Stimulated activated CD4-positive, alpha-beta T cell treated with anti-CD3 and anti-CD28 coated beads, Interleukin-12 subunit alpha, Interleukin-12 subunit beta, amount 100 ng/mL, for 48 hours (primary cell): ENCODE measurements around the gene TRMT11.
"Not testable (repeated sequence)": the region's sequence is repeated elsewhere in the genome, so short reads cannot be mapped to it uniquely, and the experiment has no call there.

Source experiments
- DNase-seq, 3 donors: peaks; one replicate each; pipeline ENCODE4 v3.0.0-alpha.2; 2020; ENCODE audit warnings: low read depth in 2 of 3, low spot score in 1 of 3

TRMT11 gene

GRCh38 chr6:126041516-126041915 lies 55.2 kb downstream of the TRMT11 start:
- DNase-seq = no peak

DNA sequence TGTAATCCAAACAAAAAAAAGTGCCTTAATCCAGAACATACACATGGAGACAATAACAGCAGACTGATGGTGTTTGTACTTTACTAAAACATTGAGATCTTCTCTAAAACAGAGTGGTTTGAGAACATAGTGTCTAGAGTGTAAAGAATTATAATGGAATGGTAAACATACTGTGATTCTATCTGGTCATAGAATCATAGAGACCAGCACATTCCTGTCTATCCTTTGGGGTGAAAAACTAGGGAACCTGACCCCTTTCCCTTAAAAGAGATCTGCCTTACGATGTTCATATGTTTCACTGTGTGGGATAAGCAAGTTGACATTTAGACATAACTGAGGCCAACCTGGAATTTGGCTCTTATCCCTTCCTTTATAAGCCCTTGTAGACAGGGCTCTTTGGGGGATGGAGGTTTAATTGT lies 55.7 kb downstream of the TRMT11 start:
- DNase-seq = no peak

- DNase-seq = no peak
Measured at GRCh38 chr6:126047648-126048047, 61.3 kb downstream of the TRMT11 start.

DNA sequence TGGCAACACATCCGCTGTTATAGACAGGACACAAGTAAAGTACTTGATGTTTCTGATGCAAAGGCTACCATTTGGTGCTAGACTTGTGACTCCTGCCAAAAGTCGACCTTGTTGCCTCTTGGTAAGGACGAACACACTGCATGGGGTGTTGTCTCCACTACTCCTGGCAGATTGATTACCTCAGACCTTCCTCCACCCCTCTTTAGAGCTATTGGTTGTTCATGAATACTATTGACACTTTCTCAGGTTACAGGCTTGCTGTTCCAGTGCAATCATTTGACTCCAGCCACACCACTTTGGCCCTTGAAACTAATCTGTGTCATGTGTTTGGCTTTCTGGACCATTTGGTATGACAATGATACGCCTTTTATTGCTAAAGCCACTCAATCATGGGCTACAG lies 62.3 kb downstream of the TRMT11 start:
- no peak for DNase-seq

GRCh38 chr6:126050795-126051194 lies 64.5 kb downstream of the TRMT11 start:
- no peak for DNase-seq

DNA sequence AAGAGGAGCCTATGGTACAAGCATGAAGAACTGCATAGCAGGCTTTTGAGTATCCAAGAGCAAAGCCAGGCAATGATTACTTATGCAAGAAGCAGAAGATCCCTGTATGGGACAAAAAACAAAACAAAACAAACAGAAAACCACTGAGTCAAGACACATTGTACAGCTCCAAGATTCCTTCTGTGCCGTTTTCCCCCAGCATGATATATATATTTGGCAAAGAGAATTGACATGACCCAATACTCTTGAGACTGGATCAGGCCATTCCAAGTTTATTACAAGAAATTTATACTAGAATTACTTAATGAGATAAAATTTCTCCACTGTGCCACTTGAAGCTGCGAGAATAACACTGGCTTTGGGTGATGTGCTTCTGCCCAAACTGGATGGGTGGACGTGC lies 65.5 kb downstream of the TRMT11 start:
- DNase-seq = no peak

DNA sequence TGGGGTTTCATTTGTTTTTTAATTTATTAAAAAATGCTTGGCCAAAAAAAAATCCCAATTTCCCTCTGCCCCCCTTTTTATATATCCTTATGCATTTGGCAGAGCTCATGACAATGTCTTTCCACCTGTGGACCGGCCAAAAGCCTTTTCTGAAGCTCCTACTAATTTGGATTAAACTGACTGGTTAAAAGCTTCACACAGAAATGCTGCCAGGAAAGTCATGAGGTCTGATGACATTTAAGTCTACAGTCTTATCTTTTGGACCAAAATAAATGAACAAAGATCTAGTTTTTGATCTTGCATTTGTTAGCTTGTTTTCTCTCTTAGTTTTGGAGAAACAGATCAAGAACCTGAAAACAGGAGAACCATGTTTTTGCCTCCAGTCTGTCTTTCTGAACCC lies 66.1 kb downstream of the TRMT11 start:
- DNase-seq = no peak

- no peak for DNase-seq
Measured at GRCh38 chr6:126054258-126054702, 67.9 kb downstream of the TRMT11 start.

- no peak for DNase-seq
Measured at GRCh38 chr6:126054802-126055201, 68.5 kb downstream of the TRMT11 start.

- DNase-seq = no peak
Measured at GRCh38 chr6:126055449-126055848, 69.1 kb downstream of the TRMT11 start.

DNA sequence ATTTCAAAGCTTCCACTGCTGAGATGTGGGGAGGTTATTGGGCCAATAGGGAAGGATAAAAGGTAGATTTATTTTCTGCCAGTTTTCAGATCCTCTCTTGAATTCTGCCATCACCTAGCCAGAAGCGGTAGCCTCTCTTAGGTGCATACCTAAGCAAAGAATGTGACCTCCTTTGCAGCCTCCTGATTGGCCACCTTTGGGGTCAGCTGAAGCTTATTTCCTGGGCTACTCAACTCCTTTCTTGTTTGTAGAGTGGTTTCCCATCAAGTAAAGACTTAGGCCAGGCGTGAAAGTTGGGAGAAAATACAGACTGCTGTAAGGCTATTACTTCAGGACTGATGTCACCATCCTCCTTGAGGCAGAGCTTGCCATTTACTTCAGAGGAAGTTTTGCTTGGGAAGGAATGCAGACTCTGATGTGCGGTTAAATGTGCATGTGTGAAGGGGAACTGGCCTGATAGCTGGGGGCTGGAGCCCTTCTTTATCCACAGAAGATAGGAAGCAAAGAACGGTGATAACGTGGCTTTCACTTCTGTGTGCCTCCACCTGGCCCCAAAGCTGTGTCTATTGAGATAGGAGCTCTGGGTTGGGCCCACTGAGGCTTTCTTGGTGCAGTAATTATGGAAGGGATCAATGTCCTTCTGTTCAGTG lies 70.1 kb downstream of the TRMT11 start:
- DNase-seq = no peak

GRCh38 chr6:126058085-126058484 lies 71.7 kb downstream of the TRMT11 start:
- DNase-seq = not testable (repeated sequence)

- no peak for DNase-seq
Measured at GRCh38 chr6:126060400-126060799, 74.1 kb downstream of the TRMT11 start.

DNA sequence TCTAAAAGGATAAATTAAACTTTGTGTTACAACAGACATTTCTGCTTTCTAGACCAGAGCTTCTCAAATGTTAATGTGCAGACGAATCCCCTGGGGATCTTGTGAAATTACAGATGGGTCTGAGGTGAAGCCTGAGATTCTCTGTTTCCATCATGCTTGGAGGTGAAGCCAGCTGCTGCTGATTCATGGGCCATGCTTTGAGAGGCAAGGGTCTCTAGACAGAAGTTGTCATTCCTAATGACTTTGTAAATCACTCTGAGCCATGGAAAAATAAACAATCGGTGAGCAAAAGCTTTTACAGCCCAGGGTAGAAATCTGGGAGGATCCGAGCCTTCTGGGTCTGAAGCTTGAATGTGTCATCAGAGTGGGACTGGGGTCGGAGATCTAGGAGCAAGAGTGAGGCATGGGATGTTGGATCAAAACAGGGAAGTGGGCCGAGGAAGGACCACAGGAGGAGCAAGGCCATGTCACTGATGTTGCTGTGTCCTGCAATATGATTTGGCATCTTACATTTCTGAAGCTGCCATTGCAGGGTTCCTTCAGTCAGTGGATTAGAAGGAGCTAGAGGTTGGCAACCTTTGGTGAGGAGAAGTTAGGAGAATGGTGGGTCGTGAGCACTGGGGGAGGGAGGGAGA lies 77.3 kb downstream of the TRMT11 start:
- DNase-seq = no peak

GRCh38 chr6:126064257-126064747 lies 78.0 kb downstream of the TRMT11 start:
- DNase-seq = no peak

DNA sequence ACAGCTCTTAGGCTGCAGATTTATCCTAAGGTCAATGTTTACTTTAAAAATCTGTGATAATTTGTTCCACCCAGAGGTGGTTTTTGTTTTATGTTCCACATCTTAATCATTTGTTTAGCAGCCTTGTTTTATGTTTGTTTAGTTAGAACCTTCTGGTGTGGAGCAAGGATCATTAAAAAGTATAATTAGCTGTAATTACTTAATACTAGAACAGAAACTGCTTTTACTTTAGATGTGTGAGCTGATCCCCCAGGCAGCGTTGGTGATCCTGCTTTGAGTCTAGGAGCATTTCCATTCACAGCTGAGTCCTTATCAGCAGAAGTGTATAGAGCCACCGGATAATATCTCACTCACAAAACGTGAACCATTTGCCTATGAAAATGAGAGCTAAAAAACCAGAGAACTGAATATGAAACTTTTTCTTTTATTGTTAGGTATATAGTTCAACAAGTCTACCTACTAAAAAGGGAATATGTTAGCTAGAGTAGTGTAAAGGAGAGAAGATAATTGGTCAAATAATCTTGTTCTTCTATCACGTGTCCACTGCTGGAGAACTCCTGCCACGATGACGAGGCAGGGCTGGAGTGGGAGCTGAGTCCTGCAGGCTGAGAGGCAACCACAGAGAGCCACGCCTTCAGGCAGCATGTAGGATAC lies 78.5 kb downstream of the TRMT11 start:
- DNase-seq = no peak

DNA sequence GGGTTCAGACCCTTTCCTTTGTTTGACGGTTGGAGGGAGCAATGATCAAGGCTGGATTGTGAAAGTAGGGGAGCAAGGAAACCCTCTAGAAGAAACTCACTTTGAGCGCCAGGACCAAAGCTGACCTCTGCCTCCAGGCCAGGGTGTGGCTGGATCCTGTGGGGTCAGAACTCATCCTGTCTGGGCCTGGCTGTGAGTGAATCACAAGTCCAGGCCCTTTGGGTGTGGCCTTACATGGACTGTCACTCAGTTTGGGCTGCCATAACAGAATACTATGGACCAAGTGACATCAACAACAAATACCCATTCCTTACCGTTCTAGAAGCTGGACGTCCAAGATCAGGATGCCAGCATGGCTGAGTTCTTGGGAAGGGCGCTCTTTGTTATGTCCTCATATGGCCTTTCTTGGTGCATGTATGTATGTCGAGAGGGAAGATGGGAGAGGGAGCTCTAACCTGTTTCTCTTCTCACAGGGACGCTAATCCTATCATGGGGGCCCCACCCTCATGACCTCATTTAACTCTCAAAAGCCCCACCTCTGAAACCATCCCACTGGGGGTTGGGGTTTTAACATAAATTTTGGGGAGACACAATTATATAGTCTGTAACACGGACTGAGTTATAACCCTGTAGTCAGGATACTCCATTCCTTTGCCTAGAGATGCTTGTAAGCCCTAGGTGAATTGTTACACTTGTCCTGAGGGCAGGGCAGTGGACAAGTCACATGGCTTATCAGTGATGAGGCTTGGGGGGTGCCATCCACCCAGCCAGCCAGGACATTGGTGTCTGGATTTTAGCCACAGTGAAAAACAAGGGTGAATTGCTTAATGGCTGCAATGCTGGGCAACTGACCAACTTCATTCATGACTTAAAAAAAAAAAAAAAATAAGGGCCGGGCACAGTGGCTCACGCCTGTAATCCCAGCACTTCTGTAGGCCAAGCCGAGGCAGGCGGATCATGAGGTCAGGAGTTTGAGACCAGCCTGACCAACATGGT lies 80.0 kb downstream of the TRMT11 start:
- DNase-seq = no peak

- no peak for DNase-seq
Measured at GRCh38 chr6:126067073-126067472, 80.7 kb downstream of the TRMT11 start.

GRCh38 chr6:126069449-126069848 lies 83.1 kb downstream of the TRMT11 start:
- DNase-seq = no peak

DNA sequence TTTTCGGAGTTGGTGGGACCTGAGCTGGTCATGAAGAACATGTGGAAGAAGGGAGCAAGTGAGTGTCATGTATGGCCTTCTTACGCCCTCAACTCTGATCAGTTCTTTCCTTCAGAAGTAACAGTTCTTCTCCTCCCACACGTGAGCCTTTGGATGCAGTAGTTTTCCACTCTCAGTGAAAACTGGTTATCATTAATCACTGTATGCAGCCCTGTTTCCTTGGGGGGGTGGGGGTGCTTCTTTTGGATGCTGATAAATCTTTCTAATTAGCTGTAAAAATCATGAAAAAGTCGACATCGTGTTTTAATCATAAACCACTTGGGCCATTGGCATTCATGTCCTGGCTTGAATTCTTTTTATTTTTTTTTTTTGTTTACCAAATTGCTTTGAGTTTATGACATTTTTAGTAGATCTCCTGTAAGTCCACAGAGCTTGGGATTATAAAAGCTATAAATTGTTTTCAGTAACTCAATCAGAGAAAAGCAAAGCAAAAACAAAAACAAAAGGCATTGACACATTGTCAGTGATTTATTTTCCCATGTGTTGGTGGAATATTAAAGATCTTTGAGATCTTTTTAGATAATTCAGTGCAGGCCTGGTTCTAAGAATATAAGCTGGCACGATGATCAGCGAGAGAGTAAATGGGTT lies 84.8 kb downstream of the TRMT11 start:
- no peak for DNase-seq

DNA sequence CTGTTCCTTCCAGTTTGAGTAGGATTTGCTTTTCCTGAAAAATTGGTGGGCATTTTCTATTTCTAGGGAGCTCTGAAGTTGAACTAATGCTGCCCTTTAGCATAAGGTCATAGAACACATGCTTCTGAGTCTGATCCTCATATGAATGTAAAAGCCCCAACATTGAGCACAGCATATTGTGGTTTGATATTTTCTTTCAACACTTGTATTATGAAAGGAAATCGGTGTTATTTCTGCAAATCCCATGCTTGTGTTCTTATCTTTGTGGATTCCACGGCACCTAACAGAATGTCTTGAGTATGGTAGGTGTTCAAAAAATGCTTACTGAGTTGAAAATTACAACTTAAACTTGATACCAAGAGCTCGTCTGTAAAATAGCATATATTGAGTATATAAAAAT lies 85.8 kb downstream of the TRMT11 start:
- no peak for DNase-seq
